ENCODE measurements around the gene COL4A1. TPM values are rescaled to one million over a fixed set of nuclear protein-coding genes. Genes with fewer than 3 reads are reported as not detected.
A peak's percentile ranks its signal among the peaks of the same experiment; 100 is the strongest.
"Not testable (repeated sequence)": the region's sequence is repeated elsewhere in the genome, so short reads cannot be mapped to it uniquely, and the experiment has no call there.

COL4A1 gene
- total and polyA plus RNA-seq, 2 experiments from 2014 or later, result 184 to 519 TPM

- TF ChIP-seq EZH2phosphoT487 (IDR thresholded peaks at IDR 0.05; ENCODE audit: insufficient read depth, low read depth) (no peak), EZH2 (IDR thresholded peaks at IDR 0.05; ENCODE audit: insufficient read depth, poor library complexity, severe bottlenecking) (no peak)
- peaks cover 25% of the 10 kb centered on the region for H3K4me1 ChIP-seq (ENCODE audit: insufficient read depth)
Observed at GRCh38 chr13:110115591-110115990, 191.4 kb downstream of the COL4A1 start.

GRCh38 chr13:110114316-110114715 lies 192.6 kb downstream of the COL4A1 start:
- Histone ChIP-seq H3K4me1 (ENCODE audit: insufficient read depth) (peaks cover 37% of the 10 kb centered on the region), H3F3A (ENCODE audit: insufficient read depth) (peaks cover 36% of the 10 kb centered on the region), H4K20me1 (ENCODE audit: insufficient read depth) (no peaks in the 10 kb centered on the region), H3K79me2 (ENCODE audit: insufficient read depth) (no peaks in the 10 kb centered on the region), H3K36me3 (ENCODE audit: low read depth) (no peaks in the 10 kb centered on the region), H3K9ac (no peak overlapping the region), H3K4me3 (no peak overlapping the region), H3K27me3 (replicated peaks; ENCODE audit: insufficient read depth) (no peaks in the 10 kb centered on the region), H3K9me3 (ENCODE audit: low read depth) (no peaks in the 10 kb centered on the region), H3K4me2 (ENCODE audit: unreplicated experiment) (no peak overlapping the region), H3K27ac (no peak overlapping the region), H2AFZ (no peak overlapping the region), H3K9me2 (ENCODE audit: insufficient read depth) (no peaks in the 10 kb centered on the region)
- no peak for TF ChIP-seq EZH2 (IDR thresholded peaks at IDR 0.05; ENCODE audit: insufficient read depth, poor library complexity, severe bottlenecking)
- no peak for TF ChIP-seq EZH2phosphoT487 (IDR thresholded peaks at IDR 0.05; ENCODE audit: insufficient read depth, low read depth)
- in situ Hi-C loops (cut with MboI), result loop anchor here (10.0 to 25.0 kb wide), 2 partner anchors 827 to 970 kb away; no protein-coding TSS in a partner anchor
- WGBS, 2 experiments (ENCODE audit: low coverage in 1 of 2, low lambda C conversion rate in 2 of 2, missing lambda C conversion rate in 2 of 2), result 47 to 51% methylated on average over 2 of the region's 2 CpGs
- DNase-seq, result peak; percentile 54

More at GRCh38 chr13:110115591-110115990, 191.4 kb downstream of the COL4A1 start:
- DNase-seq, result no peak
- no peak overlapping the region for H3K27ac ChIP-seq
- no peak overlapping the region for H3K9ac ChIP-seq
- no peaks in the 10 kb centered on the region for H3K79me2 ChIP-seq (ENCODE audit: insufficient read depth)
- WGBS, 2 experiments (ENCODE audit: low coverage in 1 of 2, low lambda C conversion rate in 2 of 2, missing lambda C conversion rate in 2 of 2), result 73 to 81% methylated on average over 5 of the region's 5 CpGs
- no peaks in the 10 kb centered on the region for H3K9me2 ChIP-seq (ENCODE audit: insufficient read depth)
- no peaks in the 10 kb centered on the region for H3K36me3 ChIP-seq (ENCODE audit: low read depth)
- peaks cover 26% of the 10 kb centered on the region for H3F3A ChIP-seq (ENCODE audit: insufficient read depth)
- no peaks in the 10 kb centered on the region for H3K27me3 ChIP-seq (replicated peaks; ENCODE audit: insufficient read depth)
- no peaks in the 10 kb centered on the region for H3K9me3 ChIP-seq (ENCODE audit: low read depth)
- H3K4me3 ChIP-seq, result no peak overlapping the region
- in situ Hi-C loops (cut with MboI), result loop anchor here (10.0 to 25.0 kb wide), 2 partner anchors 828 to 971 kb away; no protein-coding TSS in a partner anchor
- no peak overlapping the region for H2AFZ ChIP-seq
- H3K4me2 ChIP-seq (ENCODE audit: unreplicated experiment), result no peak overlapping the region
- H4K20me1 ChIP-seq (ENCODE audit: insufficient read depth), result no peaks in the 10 kb centered on the region

- peak; percentile 91 for DNase-seq
- no peaks in the 10 kb centered on the region for H4K20me1 ChIP-seq (ENCODE audit: insufficient read depth)
- H3K9ac ChIP-seq, result no peak overlapping the region
- no peaks in the 10 kb centered on the region for H3K27me3 ChIP-seq (replicated peaks; ENCODE audit: insufficient read depth)
- peak overlapping the region; percentile 28; the same call in 1 of the 2 replicates for H3K27ac ChIP-seq
- H3K36me3 ChIP-seq (ENCODE audit: low read depth), result no peaks in the 10 kb centered on the region
- WGBS, 2 experiments (ENCODE audit: low coverage in 1 of 2, low lambda C conversion rate in 2 of 2, missing lambda C conversion rate in 2 of 2), result 38 to 51% methylated on average over 2 of the region's 2 CpGs
- H3K9me3 ChIP-seq (ENCODE audit: low read depth), result no peaks in the 10 kb centered on the region
- no peaks in the 10 kb centered on the region for H3K9me2 ChIP-seq (ENCODE audit: insufficient read depth)
- in situ Hi-C loops (cut with MboI), result loop anchor here (10.0 to 25.0 kb wide), 2 partner anchors 826 to 969 kb away; no protein-coding TSS in a partner anchor
- H3K4me2 ChIP-seq (ENCODE audit: unreplicated experiment), result no peak overlapping the region
- H3K4me3 ChIP-seq, result no peak overlapping the region
- no peak for TF ChIP-seq EZH2phosphoT487 (IDR thresholded peaks at IDR 0.05; ENCODE audit: insufficient read depth, low read depth)
- TF ChIP-seq EZH2 (IDR thresholded peaks at IDR 0.05; ENCODE audit: insufficient read depth, poor library complexity, severe bottlenecking), result no peak
- peaks cover 41% of the 10 kb centered on the region for H3K4me1 ChIP-seq (ENCODE audit: insufficient read depth)
- H3F3A ChIP-seq (ENCODE audit: insufficient read depth), result peaks cover 37% of the 10 kb centered on the region
- no peak overlapping the region for H2AFZ ChIP-seq
- H3K79me2 ChIP-seq (ENCODE audit: insufficient read depth), result no peaks in the 10 kb centered on the region
Observed at GRCh38 chr13:110113284-110113764, 193.6 kb downstream of the COL4A1 start.

GRCh38 chr13:110112379-110112778 lies 194.6 kb downstream of the COL4A1 start:
- H3K4me3 ChIP-seq, result not testable (repeated sequence)
- WGBS, 2 experiments (ENCODE audit: low coverage in 1 of 2, low lambda C conversion rate in 2 of 2, missing lambda C conversion rate in 2 of 2), result 78 to 83% methylated on average over 6 of the region's 6 CpGs
- in situ Hi-C loops (cut with MboI), result loop anchor here (10.0 to 25.0 kb wide), 2 partner anchors 825 to 968 kb away; no protein-coding TSS in a partner anchor

More at GRCh38 chr13:110112379-110112778, 194.6 kb downstream of the COL4A1 start:
- Histone ChIP-seq H3F3A (ENCODE audit: insufficient read depth) (peaks cover 37% of the 10 kb centered on the region), H3K4me1 (ENCODE audit: insufficient read depth) (peaks cover 41% of the 10 kb centered on the region)
- peak; percentile 41 for DNase-seq
- not testable (repeated sequence) for H3K36me3 ChIP-seq (ENCODE audit: low read depth); H3K27me3 ChIP-seq (replicated peaks; ENCODE audit: insufficient read depth); H3K79me2 ChIP-seq (ENCODE audit: insufficient read depth); H4K20me1 ChIP-seq (ENCODE audit: insufficient read depth); H3K4me2 ChIP-seq (ENCODE audit: unreplicated experiment); H2AFZ ChIP-seq; H3K27ac ChIP-seq; H3K9ac ChIP-seq; H3K9me3 ChIP-seq (ENCODE audit: low read depth); H3K9me2 ChIP-seq (ENCODE audit: insufficient read depth)

All from GM23248 (cell line).